ENCODE results near the gene TPCN2.

DNA sequence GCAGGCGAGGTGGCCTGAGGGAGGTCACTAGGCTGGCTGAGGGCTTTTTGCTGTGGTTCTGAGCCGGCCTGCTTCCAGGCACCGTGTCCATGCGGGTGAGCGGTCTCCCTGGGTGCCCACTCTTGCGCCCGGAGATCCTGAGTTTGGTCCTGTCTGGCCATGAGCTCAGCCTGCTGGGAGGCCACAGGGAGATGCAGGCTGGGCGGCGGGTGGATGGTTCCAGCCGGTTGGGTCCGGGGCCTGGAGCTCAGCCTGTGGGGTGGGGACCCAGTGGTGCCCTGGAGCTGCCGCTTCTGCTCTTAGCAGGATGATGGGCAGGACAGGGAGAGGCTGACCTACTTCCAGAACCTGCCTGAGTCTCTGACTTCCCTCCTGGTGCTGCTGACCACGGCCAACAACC lies 18.5 kb downstream of the TPCN2 start:
- TF ChIP-seq EZH2 (IDR thresholded peaks at IDR 0.05) (no peak), POLR2AphosphoS5 (IDR thresholded peaks at IDR 0.05; ENCODE audit: borderline replicate concordance, low read depth, low read length) (no peak), FOXP2 (optimal IDR thresholded peaks at IDR 0.05; ENCODE audit: control extremely low read depth, extremely low read length, insufficient read depth) (no peak)
